ENCODE data around the gene GIPC3.

GIPC3 gene

DNA sequence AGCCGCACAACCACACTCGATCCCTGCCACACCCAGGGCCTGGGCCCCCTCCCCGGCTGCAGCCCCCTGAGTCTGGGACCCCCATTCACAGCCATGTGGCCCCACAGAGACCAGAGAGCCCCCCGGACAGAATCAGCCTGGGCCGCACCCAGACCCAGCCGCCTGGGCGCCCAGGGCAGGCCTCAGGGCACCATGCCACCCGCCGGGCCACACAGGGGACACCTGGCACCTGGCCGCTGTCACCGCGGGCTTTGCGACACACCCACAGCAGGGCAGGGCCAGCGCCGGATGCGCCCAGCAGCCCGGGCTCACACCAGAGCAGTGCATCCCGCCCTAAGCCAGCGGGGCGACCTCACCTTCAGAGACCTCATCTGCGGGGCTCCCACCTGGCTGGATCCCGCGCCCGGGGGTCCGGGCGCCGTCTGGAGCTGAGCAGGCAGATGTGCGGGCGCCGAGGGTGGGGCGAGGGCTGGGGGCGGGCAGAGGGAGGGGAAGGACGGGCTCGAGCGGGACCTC, 21.0 kb downstream of the GIPC3 start:
- DNase-seq = peak in 1 of 5 donors; percentile 11

DNA sequence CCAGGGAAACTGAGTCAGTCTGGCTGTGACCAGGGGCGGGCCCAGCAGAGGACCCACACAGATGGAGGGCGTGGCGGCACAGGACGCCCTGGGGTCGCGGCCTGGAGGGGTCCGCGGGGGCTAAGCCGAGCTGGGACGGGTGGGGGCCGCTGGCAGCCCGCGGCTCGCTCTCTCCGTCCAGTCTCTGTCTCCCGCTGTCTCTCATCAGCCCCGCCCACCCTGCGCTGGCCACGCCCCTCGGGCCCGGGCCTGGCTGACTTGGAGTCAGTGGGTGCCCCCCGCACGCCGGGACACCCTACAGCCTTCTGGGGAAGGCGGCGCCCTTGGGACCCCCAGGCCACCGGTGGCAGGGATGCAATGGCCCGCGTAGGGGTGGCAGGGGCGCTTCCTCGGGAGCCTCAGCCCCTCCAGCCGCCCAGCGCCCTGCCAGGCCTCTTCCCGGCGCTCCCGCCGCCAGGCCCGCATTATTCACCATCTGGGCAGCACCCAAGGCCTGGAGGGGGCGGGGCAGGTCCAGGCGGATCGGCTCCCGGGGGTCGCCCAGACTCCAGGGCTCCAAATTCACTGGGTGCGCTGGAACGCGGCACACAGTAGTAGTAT, 21.5 kb downstream of the GIPC3 start, which contains the start of gene TBXA2R:
Gene TBXA2R, minus strand, starts transcription at position 186 of the 600 bp plus-strand sequence. CDS start 6,241 bp downstream, outside the sequence.
- peak in 2 of 5 donors; percentile 29 for DNase-seq

DNA sequence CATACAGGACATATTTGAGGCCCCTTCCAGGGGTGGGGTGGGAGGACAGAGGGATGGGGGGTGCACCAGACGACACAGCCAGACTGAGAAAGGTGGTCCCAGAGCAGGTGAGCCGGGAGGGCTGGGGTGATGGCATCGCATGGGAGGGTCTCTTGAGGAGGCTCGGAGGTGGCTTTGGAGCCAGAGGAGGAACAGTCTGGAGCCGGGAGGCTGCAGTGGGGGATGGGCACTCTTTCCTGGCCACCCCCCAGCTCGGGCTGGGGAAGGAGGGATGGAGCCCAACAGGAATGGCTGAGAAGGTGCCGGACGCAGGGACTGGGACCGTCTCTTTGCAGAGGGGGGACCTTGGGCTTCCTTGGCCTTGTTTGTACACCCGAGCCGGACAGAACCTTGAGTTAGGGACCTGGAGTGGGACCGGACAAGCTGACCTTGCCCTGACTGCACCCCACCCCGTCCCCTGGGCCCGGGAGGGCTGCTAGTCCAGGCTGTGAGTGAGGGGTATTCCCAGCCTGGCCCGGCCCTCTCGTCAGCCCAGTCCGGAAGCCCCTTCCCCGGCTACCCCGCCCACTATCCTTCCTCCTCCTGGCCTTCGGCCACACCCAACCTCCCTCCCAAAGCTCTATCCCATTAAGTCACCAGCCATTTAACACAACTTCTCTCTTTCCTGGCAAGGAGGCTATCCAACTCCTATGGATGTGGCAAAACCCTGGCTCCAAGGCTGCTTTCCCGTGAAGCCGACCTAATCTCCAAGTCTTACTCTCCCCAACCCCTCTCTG, 22.2 kb downstream of the GIPC3 start:
- DNase-seq = no peak

DNA sequence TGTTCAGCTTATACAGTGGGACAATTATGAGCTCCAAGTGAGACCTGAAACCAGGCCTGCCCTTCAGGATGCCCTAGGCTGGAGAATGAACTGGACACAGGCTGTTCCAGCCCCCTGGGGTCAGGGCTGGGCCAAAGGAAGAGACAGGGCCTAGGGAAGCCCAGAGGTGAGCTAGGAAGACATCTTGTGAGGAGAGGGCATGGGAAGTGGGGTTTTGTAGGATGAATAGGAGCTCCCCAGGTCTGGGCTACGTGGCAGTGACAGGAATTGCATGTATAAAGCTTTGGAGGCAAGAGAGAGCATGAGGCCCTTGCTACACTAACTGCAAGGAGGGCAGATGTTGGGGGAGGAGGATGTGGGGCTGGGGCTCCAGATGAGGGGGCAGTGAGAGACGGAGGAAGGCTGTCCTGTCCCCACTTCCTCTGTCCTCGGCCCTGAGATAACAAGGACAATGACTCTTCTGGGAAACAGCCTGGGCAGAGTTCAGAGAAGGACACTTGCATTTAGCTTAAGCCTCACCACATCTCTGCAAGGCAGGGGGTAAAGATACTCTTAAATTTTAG, 22.9 kb downstream of the GIPC3 start:
- no peak for DNase-seq

DNA sequence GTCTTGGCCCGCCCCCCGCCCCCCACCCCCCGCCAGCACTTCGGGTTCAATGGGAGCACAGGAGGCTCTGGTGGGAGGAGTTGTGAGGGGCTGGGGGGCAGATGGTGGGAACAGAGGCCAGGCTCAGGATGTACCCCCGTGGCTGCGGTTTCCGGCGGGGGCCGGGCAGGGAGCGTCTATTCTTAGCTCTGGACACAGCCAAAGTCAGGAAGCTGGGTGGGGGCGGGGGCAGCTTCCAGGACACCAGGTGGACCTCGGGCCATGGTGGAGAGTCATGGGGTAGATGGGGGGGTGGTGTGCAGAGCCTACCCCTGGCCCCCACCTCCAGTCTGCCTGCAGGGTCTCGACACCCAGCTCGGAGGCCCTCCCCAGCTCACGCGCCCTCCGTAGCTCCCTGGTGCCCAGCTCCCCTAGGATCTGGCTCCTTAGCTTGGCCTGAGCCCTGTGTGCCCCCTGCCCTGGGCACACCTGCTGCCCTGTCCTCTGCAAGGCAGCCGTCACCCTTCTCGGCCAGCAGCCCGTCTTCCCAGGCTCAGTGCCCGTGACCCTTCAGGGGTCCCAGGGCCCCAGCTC, 23.6 kb downstream of the GIPC3 start:
- DNase-seq = no peak

DNA sequence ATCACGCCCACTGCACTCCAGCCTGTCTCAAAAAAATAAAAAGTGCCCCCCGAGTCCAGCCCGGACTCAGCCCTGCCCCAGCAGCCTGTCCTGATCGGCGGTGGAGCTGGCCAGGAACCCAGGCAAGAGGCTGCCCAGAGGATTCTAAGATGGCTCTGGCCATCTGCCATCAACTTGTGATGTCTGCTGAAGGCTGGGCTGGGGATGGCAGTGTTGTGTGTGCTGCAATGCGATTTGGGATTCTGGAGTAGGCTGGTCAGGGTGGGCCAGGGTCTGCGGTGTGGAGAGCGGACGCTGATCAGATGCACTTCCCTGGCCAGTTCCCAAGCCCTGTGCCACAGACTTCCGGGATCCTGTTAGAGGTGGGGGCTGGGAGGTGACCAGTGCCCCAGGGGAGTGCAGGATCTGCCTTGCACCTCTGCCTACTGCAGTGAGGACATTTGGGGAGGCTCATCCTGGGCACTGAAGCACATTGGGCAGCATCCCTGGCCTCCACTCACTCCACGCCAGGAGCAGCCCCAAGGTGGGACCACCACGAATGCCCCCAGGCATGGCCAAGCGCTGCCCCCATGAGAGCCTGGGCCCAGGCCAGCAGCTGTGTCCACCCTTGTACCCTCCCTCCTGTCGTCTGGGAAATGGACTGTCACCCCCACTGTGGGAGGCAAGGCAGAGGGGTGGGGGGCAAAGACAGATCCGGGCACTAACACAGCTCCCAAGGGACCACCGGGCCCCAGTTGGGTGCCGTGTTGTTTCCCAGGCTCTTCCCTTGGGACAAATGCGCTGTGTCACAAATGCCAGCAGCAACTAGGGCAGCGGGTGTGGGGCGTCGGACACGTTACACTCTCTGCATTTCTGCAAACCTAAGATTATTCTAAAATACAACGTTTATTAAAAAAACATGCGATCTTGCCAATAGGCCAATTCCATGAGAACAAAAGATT, 24.8 kb downstream of the GIPC3 start:
- DNase-seq = no peak

DNA sequence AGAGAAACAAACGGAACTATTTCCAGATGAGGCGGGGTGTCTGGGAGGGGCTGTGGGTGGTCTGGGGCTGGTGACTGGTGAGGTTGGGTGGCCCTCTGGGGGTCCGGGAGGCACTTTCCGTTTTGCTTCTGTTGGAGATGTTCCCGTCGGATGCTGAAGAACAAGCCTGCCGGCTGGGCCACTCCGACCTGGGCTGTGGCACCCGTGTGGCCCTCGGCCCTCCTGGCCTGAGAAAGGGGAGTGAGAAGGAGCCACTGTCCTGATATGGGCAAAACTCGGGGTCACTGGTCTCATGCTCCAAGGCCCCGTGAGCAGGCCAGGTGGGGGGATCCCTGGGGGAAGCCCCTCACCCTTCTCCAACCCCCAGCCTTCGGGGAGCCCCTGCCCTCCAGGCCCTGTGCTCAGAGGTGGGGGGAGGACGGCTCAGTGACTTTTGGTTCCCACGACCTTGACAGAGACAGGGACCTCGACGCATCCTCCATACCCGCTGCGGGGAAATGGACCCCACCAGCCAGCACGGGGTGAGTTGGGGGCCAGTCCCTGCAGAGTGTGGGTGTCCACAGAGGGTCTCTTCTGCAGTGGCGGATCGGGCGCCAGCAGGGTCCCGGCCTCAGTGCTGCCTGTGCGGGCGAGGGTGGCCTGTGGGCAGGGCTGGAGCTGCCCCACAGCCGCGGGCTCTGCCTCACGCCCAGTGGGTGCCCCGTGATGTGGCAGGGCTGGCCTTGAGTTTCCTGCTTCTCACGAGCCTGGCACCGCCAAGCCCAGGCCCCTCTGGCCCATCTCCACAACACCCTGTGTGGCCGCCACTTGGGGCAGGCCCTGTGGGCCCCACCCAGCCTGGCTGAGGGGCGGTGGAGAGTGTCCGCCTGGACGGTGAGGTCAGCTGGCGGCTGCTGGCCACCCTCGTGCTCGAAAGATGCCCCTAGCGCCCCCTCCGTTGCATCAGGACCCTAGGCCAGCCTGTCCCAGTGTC, 25.8 kb downstream of the GIPC3 start:
- DNase-seq = no peak

DNA sequence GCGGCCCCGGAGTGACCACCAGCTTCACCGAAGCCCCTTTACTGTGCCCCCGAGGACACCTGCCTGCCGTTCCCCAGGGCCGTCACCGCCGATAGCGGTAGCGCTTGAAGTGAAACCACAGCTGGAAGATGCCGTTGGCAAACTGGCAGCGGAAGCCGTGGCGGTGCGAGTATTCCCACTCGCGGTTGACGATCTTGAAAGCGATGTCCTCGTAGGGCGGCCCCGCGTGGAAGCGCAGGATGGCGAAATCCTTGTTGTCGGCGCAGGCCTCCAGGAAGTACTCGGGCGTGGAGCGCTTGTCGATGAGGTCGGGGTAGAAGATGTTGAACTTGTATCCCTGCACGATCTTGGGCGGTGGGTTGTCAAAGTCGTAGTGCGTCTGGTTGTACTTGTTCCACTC, 26.6 kb downstream of the GIPC3 start:
- DNase-seq = no peak

DNA sequence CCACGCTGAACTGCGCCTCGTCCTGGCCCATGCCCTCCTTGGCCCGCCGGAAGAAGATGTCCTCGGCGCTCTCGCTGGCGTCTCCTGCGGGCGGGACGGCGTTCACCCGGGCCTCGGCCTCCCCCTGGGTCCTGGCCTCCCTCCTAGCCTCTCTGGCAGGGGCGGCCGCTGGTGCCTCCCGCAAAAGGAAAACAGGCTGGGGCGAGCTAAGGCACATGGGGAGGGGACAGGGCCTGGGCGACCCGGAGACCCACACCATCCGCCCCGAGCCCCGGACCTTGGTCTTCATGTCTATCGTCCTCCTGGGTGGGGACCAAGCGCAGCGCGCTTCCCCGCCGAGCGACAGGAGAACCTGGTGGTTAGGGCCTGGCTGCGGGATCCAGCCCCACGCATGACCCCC, 27.1 kb downstream of the GIPC3 start:
- no peak for DNase-seq

DNA sequence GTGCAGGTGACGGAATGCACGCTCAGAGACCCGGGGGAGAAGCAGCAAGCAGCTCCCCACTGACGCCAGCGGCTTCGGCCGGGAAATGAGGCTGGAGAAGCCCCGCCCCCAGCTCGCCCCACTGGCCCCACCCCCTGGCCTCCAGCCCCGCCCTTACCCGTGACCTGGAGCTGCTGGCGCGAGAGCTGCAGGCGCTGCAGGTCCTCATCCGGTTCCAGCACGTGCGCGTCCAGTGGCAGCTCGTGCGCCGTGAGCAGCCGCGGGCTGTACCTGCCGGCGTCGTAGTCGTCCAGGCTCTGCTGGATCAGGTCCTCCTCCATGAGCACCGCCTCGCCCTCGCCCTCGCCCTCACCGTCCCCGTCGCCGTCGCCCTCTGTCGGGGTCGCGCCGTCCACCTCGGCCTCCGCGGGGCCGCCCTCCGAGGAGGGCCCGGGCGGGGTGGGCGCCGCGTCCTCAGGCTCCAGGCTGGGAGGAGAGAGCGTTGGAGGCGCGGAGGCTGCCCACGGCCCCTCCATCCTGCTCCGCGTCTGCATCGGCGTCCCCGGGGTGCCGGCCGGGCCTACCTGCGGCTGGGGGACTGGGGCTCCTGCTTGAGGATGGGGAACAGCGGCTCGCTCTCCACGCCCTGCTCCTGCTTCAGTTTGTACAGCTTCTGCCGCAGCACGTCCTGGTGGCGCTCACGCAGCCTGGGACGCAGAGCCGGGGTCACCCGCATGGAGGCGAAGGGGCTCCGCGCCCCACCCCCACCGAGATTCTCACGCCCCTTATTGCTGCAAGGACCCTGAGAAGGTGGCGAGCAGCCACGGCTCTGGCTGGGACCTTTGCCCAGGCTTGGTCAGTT, 27.8 kb downstream of the GIPC3 start:
- DNase-seq = no peak

DNA sequence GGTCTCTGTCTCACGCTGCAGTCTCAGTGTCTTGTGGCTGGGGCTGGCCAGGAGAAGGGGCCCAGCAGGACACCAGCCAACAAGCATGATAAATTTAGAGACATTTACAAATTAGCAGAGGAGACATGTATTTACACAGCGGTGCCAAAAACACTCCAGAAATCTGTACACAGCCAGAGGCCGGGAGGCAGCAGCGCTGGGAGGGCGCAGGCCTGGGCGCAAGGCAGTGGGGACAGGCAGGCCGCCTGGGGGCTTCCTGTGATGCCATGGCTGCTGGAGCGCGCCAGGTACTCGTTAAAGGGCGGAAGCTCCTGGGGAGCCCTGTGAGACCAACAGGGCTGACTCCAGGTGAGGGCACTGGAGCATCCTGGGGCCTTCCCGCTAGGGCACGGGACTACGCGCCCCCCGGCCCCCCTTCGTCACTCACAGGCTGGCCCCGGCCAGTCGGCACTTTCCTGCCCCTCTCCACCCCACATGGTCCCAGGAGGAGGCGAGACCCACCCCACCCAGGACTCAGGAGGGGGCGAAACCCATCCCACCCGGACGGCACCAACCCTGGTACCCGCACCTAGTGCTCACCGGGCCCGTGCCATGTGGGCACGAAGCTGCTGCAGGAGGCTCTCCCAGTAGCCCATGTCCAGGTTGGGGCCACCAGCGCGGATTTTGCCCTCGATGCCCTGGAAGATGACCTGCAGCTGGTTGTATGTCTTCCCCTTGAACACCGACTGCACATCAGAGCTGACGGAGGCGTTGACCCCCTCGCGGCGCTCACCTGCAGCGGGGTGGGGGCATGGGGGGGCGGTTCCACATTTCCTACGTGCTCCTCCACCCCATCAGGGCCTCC, 28.8 kb downstream of the GIPC3 start:
- DNase-seq = no peak

DNA sequence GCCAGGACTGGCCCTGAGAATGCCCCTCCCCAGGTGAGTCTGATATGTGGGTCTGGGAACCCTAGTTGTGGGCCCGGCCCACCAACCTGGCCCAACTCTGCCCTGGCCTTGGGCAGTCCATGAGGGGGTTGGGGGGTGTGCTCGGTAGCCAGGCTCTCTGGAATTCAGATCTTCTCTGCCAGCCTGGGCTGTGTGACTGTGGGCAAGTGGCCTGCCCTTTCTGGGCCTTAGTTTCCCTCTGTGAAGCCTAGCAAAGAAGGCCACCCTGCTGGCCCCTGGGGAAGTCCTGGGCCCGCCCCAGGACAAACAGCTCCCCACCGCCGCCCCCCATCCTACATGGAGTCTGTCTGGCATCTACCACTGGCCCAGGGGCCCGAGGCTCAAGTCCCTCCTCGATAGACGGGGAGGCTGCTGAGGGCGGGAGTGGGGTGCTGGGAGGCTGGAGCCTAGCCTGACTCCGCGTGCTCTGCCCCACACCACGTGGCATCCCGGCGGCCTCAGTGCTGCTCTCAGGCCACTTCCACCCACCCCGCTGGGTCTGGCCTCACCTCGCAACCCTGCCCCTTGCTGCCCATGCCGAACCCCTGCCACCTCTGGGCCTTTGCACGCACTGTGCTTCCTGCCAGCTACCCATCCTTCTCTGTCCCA, 29.7 kb downstream of the GIPC3 start:
- no peak for DNase-seq

DNA sequence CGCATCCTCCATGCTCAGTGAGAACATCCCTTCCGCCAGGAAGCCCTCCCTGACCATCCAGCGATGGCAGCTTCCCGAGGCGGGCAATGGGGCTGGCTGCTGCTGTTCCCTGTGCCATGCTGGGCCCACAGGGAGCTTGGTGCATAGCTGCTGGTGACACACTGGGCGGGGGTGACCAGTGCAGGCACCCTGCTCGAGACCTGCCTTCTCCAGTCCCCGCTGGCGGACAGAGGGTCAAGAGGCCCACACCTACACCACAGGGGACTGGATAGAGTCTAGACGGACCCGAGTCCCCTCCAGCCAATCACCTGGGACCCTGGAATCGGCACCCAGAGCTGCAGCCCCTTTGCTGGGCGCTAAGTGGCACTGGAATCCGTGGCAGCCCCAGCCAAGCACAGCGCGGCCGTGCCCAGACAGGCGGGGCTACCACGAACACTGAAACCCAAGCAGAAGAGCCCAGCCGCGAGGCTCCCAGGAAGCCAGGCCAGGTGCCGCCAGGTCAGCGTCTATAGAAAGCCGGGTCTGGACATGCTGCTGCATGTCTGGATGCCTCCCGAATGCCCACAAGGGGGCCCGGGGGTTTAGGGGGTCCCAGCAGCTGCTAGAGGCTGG, 30.4 kb downstream of the GIPC3 start:
- no peak for DNase-seq

DNA sequence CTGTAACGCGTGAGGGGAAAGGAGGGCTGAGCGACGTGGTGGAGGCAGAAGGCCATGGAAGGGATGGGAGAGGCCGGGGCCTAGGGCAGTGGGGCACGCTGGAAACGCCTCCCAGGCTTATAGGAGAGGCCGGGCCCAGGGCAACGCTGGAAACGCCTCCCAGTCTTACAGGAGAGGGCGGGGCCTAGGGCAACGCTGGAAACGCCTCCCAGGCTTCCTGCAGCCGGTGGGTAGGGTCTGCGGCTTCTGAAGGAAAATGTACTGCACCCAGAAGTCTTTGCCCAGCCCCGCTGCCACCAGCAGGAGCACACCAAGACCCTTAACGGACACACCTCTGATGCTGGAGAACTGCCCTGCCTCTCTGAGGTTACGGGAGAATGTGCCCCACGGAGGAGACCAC, 32.2 kb downstream of the GIPC3 start:
- no peak for DNase-seq

DNA sequence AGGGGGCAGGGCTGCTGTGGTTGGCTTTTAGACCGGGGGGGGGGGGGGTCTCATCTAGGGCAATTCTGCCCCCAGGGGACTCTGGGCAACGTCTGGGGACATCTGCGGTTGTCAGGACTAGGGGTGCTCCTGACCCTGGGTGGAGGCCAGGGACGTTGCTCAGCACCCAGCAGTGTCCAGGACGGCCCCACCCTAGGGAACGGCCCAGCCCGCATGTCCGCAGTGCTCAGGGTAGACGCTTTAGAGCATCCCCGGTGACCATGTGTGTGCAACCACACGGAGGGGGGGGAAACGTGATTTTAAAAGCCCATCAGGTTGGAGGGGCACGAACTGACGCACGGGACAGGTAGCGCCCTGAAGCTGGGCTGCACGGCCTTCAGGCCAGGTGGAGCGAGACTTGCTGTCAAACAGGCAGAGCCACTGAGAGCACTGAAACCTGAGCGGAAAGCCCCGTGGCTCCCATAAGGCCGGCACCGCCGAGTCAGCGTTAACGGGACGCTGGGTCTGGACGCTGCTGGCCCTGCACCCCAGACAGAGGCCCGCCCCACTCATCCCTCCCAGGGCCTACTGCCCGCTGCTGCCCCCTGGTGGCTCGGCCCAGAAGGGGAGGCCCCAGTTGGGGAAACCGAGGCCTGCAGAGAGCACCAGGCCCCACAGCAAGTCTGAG, 33.0 kb downstream of the GIPC3 start:
- DNase-seq = peak in 2 of 5 donors; percentile 28

DNA sequence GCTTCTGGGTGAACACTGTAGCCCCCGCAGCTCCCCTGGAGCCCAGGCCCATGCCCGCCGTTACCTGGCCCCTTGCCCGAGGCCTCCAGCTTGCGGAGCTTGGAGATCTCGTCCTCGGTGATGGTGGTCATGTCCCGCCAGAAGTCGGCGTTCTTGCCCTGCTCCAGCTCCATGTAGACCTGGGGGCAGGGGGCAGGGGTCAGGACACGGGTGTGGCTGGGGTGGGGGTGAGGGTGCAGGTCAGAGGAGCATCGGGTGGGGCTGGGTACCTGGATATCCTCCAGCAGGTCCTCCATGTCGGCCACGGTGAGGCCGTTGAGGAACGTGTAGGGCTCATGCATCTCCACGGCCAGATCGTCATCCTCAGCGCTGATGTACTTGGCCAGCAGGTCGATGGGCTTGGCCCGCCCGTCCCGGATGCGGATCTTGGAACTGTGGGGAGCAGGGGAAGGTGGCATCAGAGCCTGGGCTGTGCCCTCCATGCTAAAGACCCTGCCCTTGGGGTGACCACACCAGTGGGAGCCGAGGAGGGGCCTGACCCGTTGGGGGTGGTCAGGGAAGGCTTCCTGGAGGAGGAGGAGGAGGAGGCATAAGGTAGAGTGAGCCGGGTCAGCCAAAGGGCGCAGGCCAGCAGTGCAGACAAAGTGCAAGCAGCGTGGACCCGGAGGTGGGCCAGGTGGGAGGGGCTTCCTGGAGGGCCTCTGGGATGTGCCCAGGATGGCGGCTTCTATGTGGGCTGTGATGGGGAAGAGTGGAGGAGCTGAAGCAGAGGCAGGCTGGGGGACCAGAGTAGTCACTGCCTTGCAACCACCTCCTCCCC, 33.7 kb downstream of the GIPC3 start:
- DNase-seq = no peak

DNA sequence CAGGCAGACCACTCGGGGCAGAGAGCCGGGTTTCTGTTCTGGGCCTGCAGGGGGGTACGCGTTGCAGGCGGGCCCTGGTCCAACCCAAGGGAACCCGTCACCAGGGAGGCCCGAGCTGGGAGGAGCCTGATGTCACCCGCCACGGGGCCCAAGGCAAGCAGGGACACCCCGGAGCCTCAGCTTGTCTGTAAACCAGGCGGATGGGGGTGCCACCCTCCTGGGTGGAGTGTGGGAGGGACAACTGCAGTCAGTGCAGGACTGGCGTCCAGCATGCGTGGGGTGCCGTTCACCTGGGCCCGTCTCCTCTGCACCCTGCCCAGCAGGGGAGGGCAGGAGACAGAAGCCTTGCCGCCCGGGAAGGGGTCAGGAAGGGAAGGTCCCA, 34.3 kb downstream of the GIPC3 start:
- no peak for DNase-seq
